ENCODE measurements around the gene ASIC2.

DNA sequence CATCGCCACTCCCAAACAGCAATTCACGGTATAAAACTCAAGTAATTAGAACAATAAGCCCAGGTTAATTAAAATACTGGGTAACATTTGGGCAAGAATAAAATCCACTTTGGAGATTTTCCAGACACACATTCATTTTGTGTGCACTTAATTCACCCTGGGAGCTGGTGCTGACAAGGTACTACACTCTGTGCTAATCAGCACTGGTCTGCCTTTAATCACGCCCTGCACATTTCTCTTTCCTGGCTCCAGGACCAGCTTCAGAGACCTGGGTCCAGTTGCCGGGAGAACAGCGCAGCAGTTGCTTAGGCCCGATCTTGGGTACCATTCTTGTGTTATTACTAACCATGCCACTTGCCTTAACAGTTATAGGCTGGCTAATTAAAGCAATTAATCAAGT is 23.7 kb upstream of the ASIC2 start:
- TF ChIP-seq CTCF (IDR thresholded peaks at IDR 0.05; ENCODE audit: low read length) (no peak), EZH2 (IDR thresholded peaks at IDR 0.05; ENCODE audit: borderline replicate concordance, low read length) (no peak)

Measured in OCI-LY1 (cell line).